ENCODE results near the gene ZDHHC11B. TPM values are rescaled to one million over a fixed set of nuclear protein-coding genes. Genes with fewer than 3 reads are reported as not detected.
"Not testable (repeated sequence)": the region's sequence is repeated elsewhere in the genome, so short reads cannot be mapped to it uniquely, and the experiment has no call there.

Gene ZDHHC11B
- total RNA-seq, 3 donors from 2014 or later (not counting 1 experiment from before 2014, with no cell fraction given): 0.85 to 7.3 (median 2.2) TPM

DNA sequence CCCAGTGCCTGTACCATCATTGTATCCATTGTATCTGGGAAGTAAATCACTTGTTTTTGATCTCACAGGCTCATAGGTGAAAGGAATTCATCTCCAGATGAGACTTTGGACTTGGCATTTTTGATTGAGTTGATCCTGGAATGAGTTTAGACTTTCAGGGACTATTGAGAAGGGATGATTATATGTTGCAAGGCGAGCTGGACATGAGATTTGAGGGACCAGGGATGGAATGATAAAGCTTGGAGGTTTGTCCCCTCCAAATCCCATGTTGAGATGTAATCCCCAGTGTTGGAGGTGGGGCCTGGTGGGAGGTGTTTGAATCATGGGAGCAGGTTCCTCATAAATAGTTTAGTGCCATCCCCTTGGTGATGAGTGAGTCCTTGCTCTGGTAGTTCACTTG is 10.4 kb upstream of the ZDHHC11B start:
- peaks cover 27% of the 10 kb centered on the region in 2 donors for H3K27me3 Mint-ChIP-seq (ENCODE audit: low read depth in 2 of 2)
- H3K27ac ChIP-seq (ENCODE audit: low read length); ATAC-seq; DNase-seq; H3K36me3 Mint-ChIP-seq; H3K4me3 ChIP-seq (ENCODE audit: low read length); H3K4me1 Mint-ChIP-seq; H3K36me3 ChIP-seq (ENCODE audit: control insufficient read depth, insufficient read depth, low read length); intact Hi-C loops (cut with micrococcal nuclease); H3K27me3 ChIP-seq (ENCODE audit: control insufficient read depth, insufficient read depth, low read length); H3K4me1 ChIP-seq (ENCODE audit: control insufficient read depth, insufficient read depth, low read length); H3K9me3 Mint-ChIP-seq; H3K4me3 Mint-ChIP-seq; H3K27ac Mint-ChIP-seq; H3K9me3 ChIP-seq (ENCODE audit: control insufficient read depth, insufficient read depth, low read length): not testable (repeated sequence)
- WGBS (ENCODE audit: insufficient coverage): 63% methylated on average over 1 of the region's 1 CpG

DNA sequence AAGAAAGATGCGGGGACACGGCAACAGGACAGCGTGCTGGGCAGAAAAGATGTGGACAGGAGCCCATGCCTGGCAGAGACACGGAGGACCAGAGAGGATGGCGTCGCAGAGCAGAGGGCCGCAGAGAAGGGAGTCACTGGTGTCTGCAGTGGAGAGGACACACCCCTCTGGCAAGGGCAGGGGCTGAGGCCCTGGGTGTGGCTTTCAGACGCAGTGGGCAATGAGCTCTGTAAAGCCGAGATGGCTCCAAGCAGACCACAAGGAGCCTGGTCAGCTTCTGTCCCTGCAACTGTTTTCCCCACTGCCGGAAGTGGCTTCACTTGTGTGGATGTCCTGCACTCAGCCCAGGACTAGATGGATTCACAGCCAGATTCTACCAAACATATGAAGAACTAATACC is 4.2 kb upstream of the ZDHHC11B start:
- H3K4me1 ChIP-seq (ENCODE audit: control insufficient read depth, insufficient read depth, low read length): peaks cover 10% of the 10 kb centered on the region
- H3K27ac Mint-ChIP-seq; H3K27me3 ChIP-seq (ENCODE audit: control insufficient read depth, insufficient read depth, low read length); H3K9me3 ChIP-seq (ENCODE audit: control insufficient read depth, insufficient read depth, low read length); H3K27ac ChIP-seq (ENCODE audit: low read length); H3K4me3 Mint-ChIP-seq; H3K36me3 Mint-ChIP-seq; H3K9me3 Mint-ChIP-seq; intact Hi-C loops (cut with micrococcal nuclease); DNase-seq; H3K36me3 ChIP-seq (ENCODE audit: control insufficient read depth, insufficient read depth, low read length); ATAC-seq; H3K4me3 ChIP-seq (ENCODE audit: low read length): not testable (repeated sequence)
- peaks cover 29 to 42% of the 10 kb centered on the region in 2 donors for H3K27me3 Mint-ChIP-seq (ENCODE audit: low read depth in 2 of 2)
- 87% methylated on average over 10 of the region's 10 CpGs for WGBS (ENCODE audit: insufficient coverage)
- H3K4me1 Mint-ChIP-seq: peaks cover 0 to 15% of the 10 kb centered on the region in 2 donors

DNA sequence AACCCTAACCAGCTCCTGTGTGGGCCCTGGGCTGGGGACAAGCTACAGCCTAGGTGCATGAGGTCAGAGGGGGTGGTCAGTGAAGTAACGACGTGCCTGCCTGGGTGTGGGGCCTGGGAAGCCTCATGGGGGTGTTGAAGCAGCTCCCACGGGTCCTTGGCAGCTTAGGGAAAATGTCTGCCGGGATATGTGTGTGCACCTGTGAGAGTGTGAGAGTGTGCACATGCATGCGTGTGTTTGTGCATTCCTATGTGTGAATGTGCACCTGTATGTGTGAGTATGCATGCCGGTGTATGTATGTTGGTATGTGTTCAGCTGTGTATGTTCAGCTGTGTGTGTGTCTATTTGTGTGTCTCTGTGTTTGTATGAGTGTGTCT is 3.3 kb upstream of the ZDHHC11B start:
- H3K4me1 ChIP-seq (ENCODE audit: control insufficient read depth, insufficient read depth, low read length): peaks cover 18% of the 10 kb centered on the region
- H3K4me1 Mint-ChIP-seq: peaks cover 0 to 19% of the 10 kb centered on the region in 2 donors
- 76% methylated on average over 3 of the region's 6 CpGs for WGBS (ENCODE audit: insufficient coverage)
- H3K9me3 ChIP-seq (ENCODE audit: control insufficient read depth, insufficient read depth, low read length); H3K9me3 Mint-ChIP-seq; H3K27ac Mint-ChIP-seq; ATAC-seq; intact Hi-C loops (cut with micrococcal nuclease); H3K4me3 Mint-ChIP-seq; H3K4me3 ChIP-seq (ENCODE audit: low read length); DNase-seq; H3K27me3 ChIP-seq (ENCODE audit: control insufficient read depth, insufficient read depth, low read length); H3K36me3 ChIP-seq (ENCODE audit: control insufficient read depth, insufficient read depth, low read length); H3K36me3 Mint-ChIP-seq; H3K27ac ChIP-seq (ENCODE audit: low read length): not testable (repeated sequence)
- peaks cover 27 to 42% of the 10 kb centered on the region in 2 donors for H3K27me3 Mint-ChIP-seq (ENCODE audit: low read depth in 2 of 2)

DNA sequence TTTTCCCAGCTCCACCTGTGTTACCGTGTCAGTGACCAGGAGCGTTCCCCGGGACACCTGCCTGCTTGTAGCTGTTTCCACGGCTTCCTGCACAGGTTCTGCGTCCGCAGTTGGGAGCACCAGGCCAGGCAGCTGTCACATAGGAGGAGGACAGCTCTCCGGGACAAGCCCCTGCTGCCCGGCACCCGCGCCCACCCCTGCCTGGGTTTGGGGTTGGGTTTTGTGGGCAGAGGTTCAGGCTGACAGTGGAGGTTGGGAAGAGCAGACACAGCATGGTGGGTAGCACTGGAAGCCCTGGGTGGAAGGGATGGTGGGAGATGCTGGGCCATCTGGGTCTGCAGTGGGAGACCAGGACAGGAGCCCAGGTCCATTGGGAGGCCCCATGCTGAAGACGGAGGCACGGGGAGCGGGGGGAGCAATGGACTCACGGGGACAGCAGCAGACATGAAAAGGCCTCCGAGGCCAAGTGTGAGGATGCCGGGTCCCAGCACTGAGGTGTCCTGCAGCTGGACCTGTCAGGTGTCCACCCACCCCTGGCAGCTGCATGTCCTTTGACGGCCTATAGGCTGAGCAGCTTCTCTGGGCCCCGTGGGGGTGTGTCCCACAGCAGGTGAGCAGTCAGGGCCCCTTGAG is 2.8 kb upstream of the ZDHHC11B start:
- H3K27me3 ChIP-seq (ENCODE audit: control insufficient read depth, insufficient read depth, low read length); H3K9me3 ChIP-seq (ENCODE audit: control insufficient read depth, insufficient read depth, low read length); ATAC-seq; intact Hi-C loops (cut with micrococcal nuclease); H3K9me3 Mint-ChIP-seq; H3K27ac Mint-ChIP-seq; H3K4me3 Mint-ChIP-seq; H3K36me3 ChIP-seq (ENCODE audit: control insufficient read depth, insufficient read depth, low read length); H3K4me3 ChIP-seq (ENCODE audit: low read length); H3K36me3 Mint-ChIP-seq; H3K27ac ChIP-seq (ENCODE audit: low read length): not testable (repeated sequence)
- Mint-ChIP-seq H3K4me1 (peaks cover 0 to 19% of the 10 kb centered on the region in 2 donors), H3K27me3 (ENCODE audit: low read depth in 2 of 2) (peaks cover 27 to 40% of the 10 kb centered on the region in 2 donors)
- DNase-seq: peak in 1 of 2 donors; percentile 16
- WGBS (ENCODE audit: insufficient coverage): 98% methylated on average over 7 of the region's 18 CpGs
- peaks cover 18% of the 10 kb centered on the region for H3K4me1 ChIP-seq (ENCODE audit: control insufficient read depth, insufficient read depth, low read length)

DNA sequence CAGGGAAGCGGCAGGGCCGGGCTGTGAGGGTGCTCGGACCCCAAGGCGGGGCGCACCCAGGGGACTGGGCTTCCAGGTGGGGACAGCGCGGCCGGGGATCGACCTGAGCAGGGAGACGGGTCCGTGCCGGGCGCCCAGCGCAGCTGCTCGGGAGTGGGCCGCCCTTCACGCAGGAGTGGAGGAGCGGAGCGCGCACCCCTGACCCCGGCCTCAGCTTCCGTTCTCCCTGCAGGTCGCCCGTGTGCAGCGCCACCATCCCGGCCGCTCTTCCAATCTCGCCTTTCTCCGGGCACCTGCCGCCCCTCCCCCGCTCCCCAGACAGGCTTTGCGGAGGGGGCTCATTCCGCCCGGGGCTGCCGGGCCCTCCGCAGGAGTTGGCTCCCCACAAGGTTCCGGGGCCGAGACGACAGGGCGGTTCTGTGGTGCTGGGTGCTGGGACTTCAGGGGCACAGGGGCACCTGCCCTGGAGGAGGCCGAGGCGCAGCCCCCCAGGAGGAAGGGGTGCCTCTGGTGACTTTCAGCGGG is 714 bp upstream of the ZDHHC11B start:
- H3K9me3 Mint-ChIP-seq; H3K27ac ChIP-seq (ENCODE audit: low read length); intact Hi-C loops (cut with micrococcal nuclease); H3K27ac Mint-ChIP-seq; H3K36me3 ChIP-seq (ENCODE audit: control insufficient read depth, insufficient read depth, low read length); H3K9me3 ChIP-seq (ENCODE audit: control insufficient read depth, insufficient read depth, low read length); H3K27me3 ChIP-seq (ENCODE audit: control insufficient read depth, insufficient read depth, low read length); H3K36me3 Mint-ChIP-seq: not testable (repeated sequence)
- peak; percentile 22 to 42 (median 33) for ATAC-seq
- peak overlapping the region; percentile 20 for H3K4me3 ChIP-seq (ENCODE audit: low read length)
- WGBS (ENCODE audit: insufficient coverage): 1% methylated on average over 26 of the region's 43 CpGs
- peaks cover 0 to 15% of the 10 kb centered on the region in 2 donors for H3K4me1 Mint-ChIP-seq
- peaks cover 19 to 24% of the 10 kb centered on the region in 2 donors for H3K27me3 Mint-ChIP-seq (ENCODE audit: low read depth in 2 of 2)
- H3K4me3 Mint-ChIP-seq: peak overlapping the region; percentile 77
- peak; percentile 20 to 39 for DNase-seq
- peaks cover 18% of the 10 kb centered on the region for H3K4me1 ChIP-seq (ENCODE audit: control insufficient read depth, insufficient read depth, low read length)

DNA sequence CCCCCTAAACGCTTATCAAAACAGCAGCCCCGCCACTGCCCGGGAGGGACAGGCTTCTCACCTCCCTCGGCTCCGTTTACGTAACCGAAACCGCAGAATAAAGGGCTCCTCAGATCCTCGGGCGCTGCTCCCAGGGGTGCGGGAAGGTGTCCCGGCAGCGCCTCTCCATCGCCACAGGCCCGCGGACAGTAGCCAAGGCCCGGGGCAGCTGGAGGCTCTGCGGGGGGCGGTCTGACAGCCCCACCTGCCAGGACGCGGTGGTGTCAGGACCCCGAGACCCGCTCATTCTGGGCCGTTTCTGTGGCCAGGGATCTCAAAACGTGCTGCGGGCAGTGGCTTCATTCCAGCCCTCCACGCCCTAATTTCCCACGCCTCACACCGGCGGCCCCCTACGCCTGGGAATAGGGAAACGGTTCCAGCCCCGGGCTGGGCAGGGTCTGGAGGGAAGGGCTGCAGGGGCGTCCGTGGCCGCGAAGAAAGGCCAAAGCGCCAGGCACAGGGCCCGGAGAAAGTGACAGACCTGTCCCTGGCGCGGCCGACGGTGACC is 575 bp downstream of the ZDHHC11B start:
- H3K9me3 ChIP-seq (ENCODE audit: control insufficient read depth, insufficient read depth, low read length); intact Hi-C loops (cut with micrococcal nuclease); H3K36me3 Mint-ChIP-seq; H3K27ac ChIP-seq (ENCODE audit: low read length); H3K27me3 ChIP-seq (ENCODE audit: control insufficient read depth, insufficient read depth, low read length); H3K27ac Mint-ChIP-seq; H3K9me3 Mint-ChIP-seq; H3K36me3 ChIP-seq (ENCODE audit: control insufficient read depth, insufficient read depth, low read length): not testable (repeated sequence)
- peak; percentile 40 to 62 for DNase-seq
- Mint-ChIP-seq H3K4me1 (peaks cover 0 to 15% of the 10 kb centered on the region in 2 donors), H3K27me3 (ENCODE audit: low read depth in 2 of 2) (peaks cover 12 to 14% of the 10 kb centered on the region in 2 donors), H3K4me3 (peak overlapping the region; percentile 71)
- H3K4me3 ChIP-seq (ENCODE audit: low read length): peak overlapping the region; percentile 27
- WGBS (ENCODE audit: insufficient coverage): under 1% methylated on average over 43 of the region's 43 CpGs
- peak in 2 of 3 donors; percentile 24 to 27 for ATAC-seq
- peaks cover 18% of the 10 kb centered on the region for H3K4me1 ChIP-seq (ENCODE audit: control insufficient read depth, insufficient read depth, low read length)

DNA sequence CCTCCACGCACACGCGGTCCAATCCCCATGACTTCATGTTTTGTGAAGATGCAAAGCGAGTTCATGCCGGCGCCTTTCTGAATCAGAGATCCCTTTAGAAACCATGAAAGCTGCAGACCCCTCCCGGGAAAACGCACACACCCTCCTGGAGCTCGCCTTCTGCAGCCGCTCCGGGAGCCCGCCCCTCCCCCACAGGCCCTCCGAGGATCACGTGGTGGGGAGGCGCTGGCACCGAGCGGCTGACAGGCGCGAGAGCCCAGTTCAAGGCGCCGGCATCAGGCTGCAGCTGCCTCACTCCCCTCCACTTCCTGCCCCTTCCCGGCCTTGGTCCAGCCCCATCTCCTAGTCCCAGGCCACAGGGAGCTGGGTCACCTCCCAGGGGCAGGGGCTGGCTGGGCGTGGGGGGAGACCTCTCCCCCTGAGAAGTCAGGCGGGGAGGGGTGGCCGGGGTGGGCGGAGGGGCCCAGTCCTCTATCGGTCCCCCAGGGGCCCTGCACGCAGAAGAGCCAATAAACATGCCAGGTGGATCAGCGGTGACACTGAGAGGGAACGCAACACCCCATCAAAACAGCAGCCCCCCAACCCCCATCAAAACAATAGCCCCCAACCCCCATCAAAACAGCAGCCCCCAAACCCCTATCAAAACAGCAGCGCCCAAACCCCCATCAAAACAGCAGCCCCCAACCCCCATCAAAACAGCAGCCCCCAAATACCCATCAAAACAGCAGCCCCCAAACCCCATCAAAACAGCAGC is 1.3 kb downstream of the ZDHHC11B start:
- H3K9me3 Mint-ChIP-seq; H3K27ac Mint-ChIP-seq; H3K4me3 ChIP-seq (ENCODE audit: low read length); H3K27me3 Mint-ChIP-seq (ENCODE audit: low read depth in 2 of 2); intact Hi-C loops (cut with micrococcal nuclease); H3K27ac ChIP-seq (ENCODE audit: low read length); H3K27me3 ChIP-seq (ENCODE audit: control insufficient read depth, insufficient read depth, low read length); H3K36me3 ChIP-seq (ENCODE audit: control insufficient read depth, insufficient read depth, low read length); H3K36me3 Mint-ChIP-seq; H3K9me3 ChIP-seq (ENCODE audit: control insufficient read depth, insufficient read depth, low read length): not testable (repeated sequence)
- H3K4me3 Mint-ChIP-seq: peak overlapping the region; percentile 71
- H3K4me1 Mint-ChIP-seq: peaks cover 0 to 15% of the 10 kb centered on the region in 2 donors
- WGBS (ENCODE audit: insufficient coverage): 2% methylated on average over 16 of the region's 31 CpGs
- ATAC-seq: peak; percentile 34 to 42 (median 41)
- peaks cover 18% of the 10 kb centered on the region for H3K4me1 ChIP-seq (ENCODE audit: control insufficient read depth, insufficient read depth, low read length)
- DNase-seq: peak in 1 of 2 donors; percentile 25

Measured in natural killer cell (primary cell).